Caco-2 (cell line): ENCODE results near the gene BEAN1. TPM values are rescaled to one million over a fixed set of nuclear protein-coding genes. Genes with fewer than 3 reads are reported as not detected.

Experiments used
- BruUV-seq: library from RNA; stranded (reverse); fragments of 400-500 nt; replicated peaks from 2 replicates; lab custom pipeline; 2021; lab: Mats Ljungman, UMichigan
- CTCF ChIA-PET: fragments of 300-600 bp; sonication (Branson Sonifier 250); formaldehyde crosslinking; loops from one replicate; lab custom pipeline; 2022; ENCODE audit warnings: antibody characterized with exemption; lab: Charles Lee
- POLR2A ChIA-PET: fragments of 300-600 bp; sonication (Branson Sonifier 250); formaldehyde crosslinking; loops from one replicate; lab custom pipeline; 2022; ENCODE audit warnings: antibody characterized with exemption; lab: Charles Lee
- DNase-seq, 2 experiments: peaks; one replicate each; pipeline versions ENCODE4 v3.0.0 to v3.0.0-alpha.2; 2020 to 2022
- H3K27me3 ChIP-seq: replicated peaks from 2 replicates; pipeline ENCODE4 v1.6.0; 2011; ENCODE audit warnings: low read length; ENCODE audit not compliant: control insufficient read depth, insufficient read depth
- H3K36me3 ChIP-seq: 2 replicates; pipeline ENCODE4 v1.5.1; 2011; ENCODE audit warnings: low read length; ENCODE audit not compliant: control insufficient read depth, insufficient read depth
- H3K4me1 ChIP-seq: fragments of 250-450 bp; sonication (Bioruptor Pico); 2 replicates; pipeline ENCODE4 v1.5.1; 2020; ENCODE audit warnings: mild to moderate bottlenecking
- H3K4me3 ChIP-seq: 2 replicates; pipeline ENCODE4 v1.5.1; 2011; ENCODE audit warnings: low read depth, mild to moderate bottlenecking, control low read depth, low read length
- H3K9me3 ChIP-seq: fragments of 250-450 bp; sonication (Bioruptor Pico); 2 replicates; pipeline ENCODE4 v1.5.1; 2020; ENCODE audit warnings: mild to moderate bottlenecking, moderate library complexity
- H3K27ac Mint-ChIP-seq: one replicate; pipeline ENCODE4 v1.8.0; 2022; ENCODE audit warnings: mixed read lengths; ENCODE audit not compliant: unreplicated experiment
- H3K27me3 Mint-ChIP-seq: one replicate; pipeline ENCODE4 v1.8.0; 2022; ENCODE audit warnings: mixed read lengths; ENCODE audit not compliant: insufficient read depth, unreplicated experiment
- H3K36me3 Mint-ChIP-seq: one replicate; pipeline ENCODE4 v1.8.0; 2022; ENCODE audit warnings: mild to moderate bottlenecking, mixed read lengths; ENCODE audit not compliant: insufficient read depth, unreplicated experiment
- H3K4me1 Mint-ChIP-seq: one replicate; pipeline ENCODE4 v1.8.0; 2022; ENCODE audit warnings: low read depth, mixed read lengths; ENCODE audit not compliant: unreplicated experiment
- H3K4me3 Mint-ChIP-seq: one replicate; pipeline ENCODE4 v1.8.0; 2022; ENCODE audit warnings: mild to moderate bottlenecking, moderate library complexity, mixed read lengths; ENCODE audit not compliant: unreplicated experiment
- H3K9me3 Mint-ChIP-seq: one replicate; pipeline ENCODE4 v1.8.0; 2022; ENCODE audit warnings: mixed read lengths; ENCODE audit not compliant: unreplicated experiment
- intact Hi-C: fragments of 100-400 bp; cut with micrococcal nuclease; formaldehyde crosslinking; loops from one replicate; pipeline ENCODE4 v1.10.0; 2022; ENCODE audit not compliant: unreplicated experiment
- total RNA-seq: library from RNA; stranded (reverse); gene quantifications from 2 replicates; pipeline ENCODE4 v1.2.3, GENCODE V29; 2022
- TF ChIP-seq, protein P1 (sequence below), 2 experiments: fragments of 200-600 bp in 1 of 2; IDR thresholded peaks; 1 replicate in 1 of 2; 2 replicates in 1 of 2; pipeline versions ENCODE4 v1.5.1 to v1.8.0; 2011 to 2022; ENCODE audit warnings: antibody characterized with exemption in 1 of 2, control low read depth in 1 of 2, inconsistent platforms in 1 of 2, low read depth in 1 of 2, low read length in 1 of 2, mild to moderate bottlenecking in 1 of 2, moderate library complexity in 1 of 2; ENCODE audit not compliant: insufficient read depth in 1 of 2, severe bottlenecking in 1 of 2, unreplicated experiment in 1 of 2

BEAN1 gene
- total RNA-seq, 1 experiment from 2014 or later, result not detected

DNA sequence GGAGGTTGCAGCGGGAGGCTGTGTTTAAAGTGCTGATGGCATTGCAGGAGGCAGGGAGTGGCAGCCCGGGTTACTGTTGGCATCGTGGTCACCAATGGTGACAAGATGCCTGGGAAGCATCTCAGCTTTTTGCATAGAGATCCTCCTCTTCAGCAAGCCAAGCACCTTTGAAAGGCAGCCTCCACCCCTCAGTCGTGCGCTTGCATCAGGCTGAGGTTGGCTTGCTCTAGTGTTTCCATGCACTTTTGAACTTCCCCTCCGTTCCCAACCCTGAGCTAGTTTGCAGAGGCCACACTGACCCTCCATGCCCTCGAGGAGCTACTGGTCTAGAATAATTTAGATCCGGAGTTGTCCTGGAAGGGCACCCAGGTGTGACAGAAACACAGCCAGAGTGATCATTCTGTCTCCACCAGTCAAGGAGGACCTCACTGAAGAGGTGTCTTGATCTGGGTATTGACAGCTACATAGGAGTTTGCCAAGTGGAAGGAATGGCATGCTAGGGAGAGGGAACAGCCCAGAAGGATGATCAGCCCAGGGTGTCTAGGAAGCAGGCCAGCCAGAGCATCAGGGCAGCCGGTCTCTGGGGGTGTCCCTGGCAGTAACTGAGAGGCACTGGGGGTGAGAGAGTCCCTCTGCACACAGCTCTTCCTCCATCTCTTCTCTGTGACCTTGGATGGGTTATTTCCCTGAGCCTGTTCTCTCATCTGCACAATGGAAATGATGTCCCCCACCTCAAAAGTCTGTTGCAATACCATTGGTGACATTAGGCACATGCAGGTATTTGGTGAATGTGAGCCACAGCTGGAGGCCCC is 7.7 kb downstream of the BEAN1 start:
- H3K27me3 Mint-ChIP-seq, result peaks cover 15% of the 10 kb centered on the region
- Histone ChIP-seq H3K4me1 (no peaks in the 10 kb centered on the region), H3K4me3 (no peak overlapping the region), H3K36me3 (no peaks in the 10 kb centered on the region), H3K9me3 (no peaks in the 10 kb centered on the region), H3K27me3 (no peaks in the 10 kb centered on the region)
- no peaks in the 10 kb centered on the region for H3K9me3 Mint-ChIP-seq
- H3K27ac Mint-ChIP-seq, result no peak overlapping the region
- no peaks in the 10 kb centered on the region for H3K36me3 Mint-ChIP-seq
- no peak for DNase-seq
- H3K4me3 Mint-ChIP-seq, result no peak overlapping the region
- H3K4me1 Mint-ChIP-seq, result no peaks in the 10 kb centered on the region
- ChIA-PET CTCF (interaction anchor here (0.9 to 1.0 kb wide), 2 partner anchors 9 kb away, joined by 3 to 6 read pairs; no protein-coding TSS in a partner anchor), POLR2A (no interaction called here)
- TF ChIP-seq, protein P1, sequence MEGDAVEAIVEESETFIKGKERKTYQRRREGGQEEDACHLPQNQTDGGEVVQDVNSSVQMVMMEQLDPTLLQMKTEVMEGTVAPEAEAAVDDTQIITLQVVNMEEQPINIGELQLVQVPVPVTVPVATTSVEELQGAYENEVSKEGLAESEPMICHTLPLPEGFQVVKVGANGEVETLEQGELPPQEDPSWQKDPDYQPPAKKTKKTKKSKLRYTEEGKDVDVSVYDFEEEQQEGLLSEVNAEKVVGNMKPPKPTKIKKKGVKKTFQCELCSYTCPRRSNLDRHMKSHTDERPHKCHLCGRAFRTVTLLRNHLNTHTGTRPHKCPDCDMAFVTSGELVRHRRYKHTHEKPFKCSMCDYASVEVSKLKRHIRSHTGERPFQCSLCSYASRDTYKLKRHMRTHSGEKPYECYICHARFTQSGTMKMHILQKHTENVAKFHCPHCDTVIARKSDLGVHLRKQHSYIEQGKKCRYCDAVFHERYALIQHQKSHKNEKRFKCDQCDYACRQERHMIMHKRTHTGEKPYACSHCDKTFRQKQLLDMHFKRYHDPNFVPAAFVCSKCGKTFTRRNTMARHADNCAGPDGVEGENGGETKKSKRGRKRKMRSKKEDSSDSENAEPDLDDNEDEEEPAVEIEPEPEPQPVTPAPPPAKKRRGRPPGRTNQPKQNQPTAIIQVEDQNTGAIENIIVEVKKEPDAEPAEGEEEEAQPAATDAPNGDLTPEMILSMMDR (IDR thresholded peaks at IDR 0.05; ENCODE audit: insufficient read depth in 1 of 2, low read depth in 1 of 2, low read length in 1 of 2, severe bottlenecking in 1 of 2, unreplicated experiment in 1 of 2), result no peak
- intact Hi-C loops, result no loop called here
- BruUV-seq, result no TSS peak

DNA sequence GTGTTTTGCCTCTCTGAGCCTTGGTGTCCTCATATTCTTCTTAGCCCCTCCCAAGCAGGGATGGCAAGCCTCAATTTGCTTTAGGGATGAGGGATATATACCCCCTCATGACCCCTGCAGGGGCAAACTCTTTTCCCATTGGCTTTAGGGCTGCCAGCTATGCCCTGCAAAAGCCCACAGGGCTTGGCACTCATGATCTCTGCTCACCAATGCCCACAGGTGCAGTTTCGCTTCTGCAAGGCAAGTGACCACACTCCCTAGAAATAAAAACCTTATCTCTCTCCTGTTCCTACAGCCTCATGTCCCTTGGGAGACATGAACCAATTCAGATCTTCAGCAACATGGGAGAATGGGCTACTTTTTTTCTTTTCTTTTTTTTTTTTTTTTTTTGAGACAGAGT is 8.8 kb downstream of the BEAN1 start:
- Mint-ChIP-seq H3K36me3 (no peaks in the 10 kb centered on the region), H3K27ac (no peak overlapping the region), H3K27me3 (peaks cover 17% of the 10 kb centered on the region), H3K4me1 (no peaks in the 10 kb centered on the region), H3K4me3 (no peak overlapping the region), H3K9me3 (no peaks in the 10 kb centered on the region)
- BruUV-seq, result no TSS peak
- Histone ChIP-seq H3K27me3 (no peaks in the 10 kb centered on the region), H3K4me3 (no peak overlapping the region), H3K36me3 (no peaks in the 10 kb centered on the region), H3K9me3 (no peaks in the 10 kb centered on the region), H3K4me1 (no peaks in the 10 kb centered on the region)
- CTCF ChIA-PET, result no interaction called here
- DNase-seq, result no peak
- POLR2A ChIA-PET, result no interaction called here
- TF ChIP-seq, protein P1 (IDR thresholded peaks at IDR 0.05; ENCODE audit: insufficient read depth in 1 of 2, low read depth in 1 of 2, low read length in 1 of 2, severe bottlenecking in 1 of 2, unreplicated experiment in 1 of 2), result no peak
- intact Hi-C loops, result no loop called here

DNA sequence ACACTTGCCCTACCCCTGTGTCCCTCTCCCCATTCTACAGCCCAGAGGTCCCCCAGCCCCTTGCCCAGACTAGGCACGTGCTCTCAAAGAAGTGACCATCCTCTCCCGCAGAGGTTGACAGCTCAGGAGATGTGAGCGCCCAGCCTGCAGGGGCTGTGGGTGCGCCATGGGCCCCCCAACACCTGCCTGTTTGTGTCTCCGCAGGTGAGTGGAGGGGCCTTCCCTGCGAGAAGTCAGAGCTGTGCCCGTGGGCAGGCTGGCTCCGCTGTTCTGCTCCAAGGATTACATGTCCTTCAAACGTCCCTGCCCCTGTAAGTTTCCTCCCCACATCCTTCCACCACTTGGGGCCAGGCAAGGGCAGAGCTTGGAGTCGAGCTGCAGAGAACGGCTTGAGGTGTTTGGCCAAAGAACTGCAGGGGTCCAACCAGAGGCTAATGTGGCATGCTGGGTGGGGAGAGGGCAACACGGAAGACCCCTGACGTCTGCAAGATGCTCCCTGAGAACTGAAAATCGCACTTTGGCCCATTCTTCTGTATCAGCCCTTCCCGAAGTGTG is 10.4 kb downstream of the BEAN1 start:
- H3K27ac Mint-ChIP-seq, result no peak overlapping the region
- Histone ChIP-seq H3K27me3 (no peaks in the 10 kb centered on the region), H3K9me3 (no peaks in the 10 kb centered on the region), H3K36me3 (no peaks in the 10 kb centered on the region), H3K4me3 (no peak overlapping the region), H3K4me1 (no peaks in the 10 kb centered on the region)
- H3K4me1 Mint-ChIP-seq, result no peaks in the 10 kb centered on the region
- CTCF ChIA-PET, result no interaction called here
- BruUV-seq, result no TSS peak
- POLR2A ChIA-PET, result no interaction called here
- intact Hi-C loops, result no loop called here
- DNase-seq, result no peak
- peaks cover 11% of the 10 kb centered on the region for H3K27me3 Mint-ChIP-seq
- H3K36me3 Mint-ChIP-seq, result no peaks in the 10 kb centered on the region
- no peak overlapping the region for H3K4me3 Mint-ChIP-seq
- no peaks in the 10 kb centered on the region for H3K9me3 Mint-ChIP-seq
- TF ChIP-seq, protein P1 (IDR thresholded peaks at IDR 0.05; ENCODE audit: insufficient read depth in 1 of 2, low read depth in 1 of 2, low read length in 1 of 2, severe bottlenecking in 1 of 2, unreplicated experiment in 1 of 2), result no peak
